H9 (cell line): ENCODE measurements around the gene PXT1. TPM values are rescaled to one million over a fixed set of nuclear protein-coding genes. Genes with fewer than 3 reads are reported as not detected.
A peak's percentile ranks its signal among the peaks of the same experiment; 100 is the strongest.

Source experiments
- DNase-seq: peaks from one replicate; pipeline ENCODE4 v3.0.0-alpha.2; 2017
- H2AFZ ChIP-seq: one replicate; pipeline ENCODE4 v1.6.1; 2013; ENCODE audit warnings: mild to moderate bottlenecking, low read length, control low read depth, moderate library complexity
- H2AK5ac ChIP-seq: 2 replicates; pipeline ENCODE4 v1.6.1; 2013; ENCODE audit warnings: low read length, control low read depth, mixed read lengths; ENCODE audit not compliant: insufficient read length
- H2BK120ac ChIP-seq: one replicate; pipeline ENCODE4 v1.6.1; 2013; ENCODE audit warnings: low read depth, mild to moderate bottlenecking, low read length, control low read depth, inconsistent platforms; ENCODE audit not compliant: poor library complexity, severe bottlenecking
- H2BK12ac ChIP-seq: 2 replicates; pipeline ENCODE4 v1.6.1; 2013; ENCODE audit warnings: low read length, control low read depth, mixed read lengths, low read depth; ENCODE audit not compliant: insufficient read length
- H2BK15ac ChIP-seq: 2 replicates; pipeline ENCODE4 v1.6.1; 2013; ENCODE audit warnings: low read depth, low read length, control low read depth
- H2BK20ac ChIP-seq: one replicate; pipeline ENCODE4 v1.6.1; 2013; ENCODE audit warnings: low read depth, mild to moderate bottlenecking, low read length, control low read depth, inconsistent platforms; ENCODE audit not compliant: poor library complexity, severe bottlenecking
- H2BK5ac ChIP-seq: 2 replicates; pipeline ENCODE4 v1.6.1; 2013; ENCODE audit warnings: low read length, control low read depth, mixed read lengths; ENCODE audit not compliant: insufficient read length
- H3K14ac ChIP-seq: 2 replicates; pipeline ENCODE4 v1.6.1; 2013; ENCODE audit warnings: low read length, control low read depth; ENCODE audit not compliant: insufficient read depth
- H3K18ac ChIP-seq: 2 replicates; pipeline ENCODE4 v1.6.1; 2013; ENCODE audit warnings: low read depth, mild to moderate bottlenecking, mixed read lengths, low read length, control low read depth; ENCODE audit not compliant: insufficient read length
- H3K23ac ChIP-seq: 2 replicates; pipeline ENCODE4 v1.6.1; 2013; ENCODE audit warnings: low read length, control low read depth, mixed read lengths, low read depth; ENCODE audit not compliant: insufficient read length
- H3K23me2 ChIP-seq: 2 replicates; pipeline ENCODE4 v1.6.1; 2013; ENCODE audit warnings: low read depth, mild to moderate bottlenecking, mixed read lengths, low read length, control low read depth; ENCODE audit not compliant: insufficient read length, poor library complexity, severe bottlenecking
- H3K27ac ChIP-seq: 2 replicates; pipeline ENCODE4 v1.5.1; 2013; ENCODE audit warnings: low read length, control low read depth, mixed read lengths, low read depth; ENCODE audit not compliant: insufficient read length
- H3K27me3 ChIP-seq: 2 replicates; pipeline ENCODE4 v1.6.1; 2013; ENCODE audit warnings: low read length, control low read depth, inconsistent platforms; ENCODE audit not compliant: insufficient read depth
- H3K4ac ChIP-seq: 2 replicates; pipeline ENCODE4 v1.6.1; 2013; ENCODE audit warnings: low read depth, mild to moderate bottlenecking, control low read depth, inconsistent platforms, low read length, moderate library complexity
- H3K4me1 ChIP-seq: 2 replicates; pipeline ENCODE4 v1.6.1; 2013; ENCODE audit warnings: low read length, control low read depth, inconsistent platforms; ENCODE audit not compliant: insufficient read depth
- H3K4me2 ChIP-seq: 2 replicates; pipeline ENCODE4 v1.6.1; 2013; ENCODE audit warnings: low read length, control low read depth, mixed read lengths; ENCODE audit not compliant: insufficient read length, insufficient read depth
- H3K56ac ChIP-seq: 2 replicates; pipeline ENCODE4 v1.6.1; 2013; ENCODE audit warnings: low read depth, mild to moderate bottlenecking, mixed read lengths, low read length, control low read depth; ENCODE audit not compliant: insufficient read length
- H3K79me1 ChIP-seq: 2 replicates; pipeline ENCODE4 v1.6.1; 2013; ENCODE audit warnings: low read depth, mild to moderate bottlenecking, moderate library complexity, low read length, control low read depth, inconsistent platforms; ENCODE audit not compliant: insufficient read depth, poor library complexity, severe bottlenecking
- H3K79me2 ChIP-seq: 2 replicates; pipeline ENCODE4 v1.6.1; 2013; ENCODE audit warnings: low read length, control low read depth, inconsistent platforms; ENCODE audit not compliant: insufficient read depth
- H3K9ac ChIP-seq: 2 replicates; pipeline ENCODE4 v1.6.1; 2013; ENCODE audit warnings: low read length, control low read depth, mixed read lengths; ENCODE audit not compliant: insufficient read length; ENCODE audit errors: extremely low read depth
- H3K9me3 ChIP-seq: one replicate; pipeline ENCODE4 v1.6.1; 2013; ENCODE audit warnings: low read depth, low read length, inconsistent platforms; ENCODE audit not compliant: control insufficient read depth
- H3T11ph ChIP-seq: one replicate; pipeline ENCODE4 v1.6.1; 2013; ENCODE audit warnings: mild to moderate bottlenecking, low read length, control low read depth, inconsistent platforms
- H4K20me1 ChIP-seq: one replicate; pipeline ENCODE4 v1.6.1; 2013; ENCODE audit not compliant: control insufficient read depth, insufficient read length, insufficient read depth
- H4K5ac ChIP-seq: 2 replicates; pipeline ENCODE4 v1.6.1; 2013; ENCODE audit warnings: low read depth, mild to moderate bottlenecking, mixed read lengths, low read length, control low read depth; ENCODE audit not compliant: insufficient read length
- H4K8ac ChIP-seq: replicated peaks from 2 replicates; pipeline ENCODE4 v1.6.1; 2013; ENCODE audit warnings: low read length, control low read depth, mixed read lengths, low read depth; ENCODE audit not compliant: insufficient read length
- H4K91ac ChIP-seq: 2 replicates; pipeline ENCODE4 v1.6.1; 2013; ENCODE audit warnings: low read depth, mild to moderate bottlenecking, moderate library complexity, mixed read lengths, low read length, control low read depth; ENCODE audit not compliant: insufficient read length
- H3K27ac Mint-ChIP-seq, 3 experiments: 2 replicates in 2 of 3; 3 replicates in 1 of 3; pipeline ENCODE4 v1.8.0; 2020 to 2021; ENCODE audit warnings: mixed read lengths in 3 of 3, mild to moderate bottlenecking in 1 of 3, moderate library complexity in 1 of 3
- H3K27me3 Mint-ChIP-seq: 2 replicates; pipeline ENCODE4 v1.8.0; 2021; ENCODE audit warnings: low read depth, mild to moderate bottlenecking, moderate library complexity, mixed read lengths
- H3K36me3 Mint-ChIP-seq, 3 experiments: 2 replicates in 2 of 3; 3 replicates in 1 of 3; pipeline ENCODE4 v1.8.0; 2020 to 2021; ENCODE audit warnings: low read depth in 3 of 3, mixed read lengths in 3 of 3; ENCODE audit not compliant: insufficient read depth in 1 of 3
- H3K4me1 Mint-ChIP-seq, 2 experiments: 2 replicates each; pipeline ENCODE4 v1.8.0; 2020; ENCODE audit warnings: mixed read lengths in 2 of 2
- H3K4me3 Mint-ChIP-seq, 2 experiments: 2 replicates in 1 of 2; 3 replicates in 1 of 2; pipeline ENCODE4 v1.8.0; 2020 to 2021; ENCODE audit warnings: mild to moderate bottlenecking in 2 of 2, mixed read lengths in 2 of 2, moderate library complexity in 1 of 2
- H3K9me3 Mint-ChIP-seq, 2 experiments: 2 replicates in 1 of 2; 3 replicates in 1 of 2; pipeline ENCODE4 v1.8.0; 2020; ENCODE audit warnings: mild to moderate bottlenecking in 2 of 2, mixed read lengths in 2 of 2, moderate library complexity in 1 of 2
- WGBS: extraction: QIAGEN DNeasy Blood & Tissue Kit; methylation state at CpG from one replicate; pipeline ENCODE4 v1.1.7; 2013; ENCODE audit warnings: missing lambda C conversion rate, low lambda C conversion rate, mixed read lengths; ENCODE audit not compliant: insufficient read length; ENCODE audit errors: extremely low coverage; 5-methylcytosine and 5-hydroxymethylcytosine counted together
- total RNA-seq: library from RNA; stranded (reverse); gene quantifications from 2 replicates; pipeline ENCODE4 v1.2.1, GENCODE V29; 2021
- TF ChIP-seq, protein P1 (sequence below): fragments of 200-600 bp; sonication (generic); conservative IDR thresholded peaks from 3 replicates; pipeline ENCODE4 v1.8.0; 2021; ENCODE audit warnings: antibody characterized with exemption, mild to moderate bottlenecking

PXT1 gene
- total RNA-seq, 1 experiment from 2014 or later, result not detected

- no peak overlapping the region for H3K4me3 Mint-ChIP-seq
- H2BK20ac ChIP-seq, result no peak overlapping the region
- H3K27me3 Mint-ChIP-seq, result peaks cover 33% of the 10 kb centered on the region
- H3K14ac ChIP-seq, result no peak overlapping the region
- no peak overlapping the region for H2AK5ac ChIP-seq
- H2AFZ ChIP-seq, result no peak overlapping the region
- no peak overlapping the region for H2BK5ac ChIP-seq
- peaks cover 0 to 8% of the 10 kb centered on the region in 2 experiments; a peak in 3 of 5 replicates for H3K9me3 Mint-ChIP-seq
- no peak overlapping the region for H3T11ph ChIP-seq
- no peak overlapping the region for H3K4me2 ChIP-seq
- H3K9me3 ChIP-seq, result no peaks in the 10 kb centered on the region
- H3K27me3 ChIP-seq, result peaks cover 11% of the 10 kb centered on the region; the same call in 1 of the 2 replicates
- no peak overlapping the region for H4K91ac ChIP-seq
- H3K9ac ChIP-seq, result no peak overlapping the region
- no peak overlapping the region for H3K23ac ChIP-seq
- H3K18ac ChIP-seq, result no peak overlapping the region
- no peak overlapping the region for H3K4ac ChIP-seq
- no peaks in the 10 kb centered on the region for H3K79me2 ChIP-seq
- no peak overlapping the region for H3K56ac ChIP-seq
- no peak overlapping the region for H2BK12ac ChIP-seq
- no CpG with 5 or more reads among the region's 5 CpGs for WGBS
- no peak overlapping the region for H4K5ac ChIP-seq
- peaks cover 5 to 8% of the 10 kb centered on the region in 2 experiments for H3K4me1 Mint-ChIP-seq
- peak overlapping the region in 1 of 3 experiments; percentile 62; a peak in 2 of 7 replicates for H3K27ac Mint-ChIP-seq
- H2BK120ac ChIP-seq, result no peak overlapping the region
- no peak overlapping the region for H2BK15ac ChIP-seq
- H4K8ac ChIP-seq, result no peak overlapping the region
- H3K27ac ChIP-seq, result no peak overlapping the region
- DNase-seq, result no peak
- no peaks in the 10 kb centered on the region for H3K79me1 ChIP-seq
- no peaks in the 10 kb centered on the region for H3K23me2 ChIP-seq
- H4K20me1 ChIP-seq, result no peaks in the 10 kb centered on the region
- H3K36me3 Mint-ChIP-seq, result no peaks in the 10 kb centered on the region
- no peaks in the 10 kb centered on the region for H3K4me1 ChIP-seq
- TF ChIP-seq, protein P1, sequence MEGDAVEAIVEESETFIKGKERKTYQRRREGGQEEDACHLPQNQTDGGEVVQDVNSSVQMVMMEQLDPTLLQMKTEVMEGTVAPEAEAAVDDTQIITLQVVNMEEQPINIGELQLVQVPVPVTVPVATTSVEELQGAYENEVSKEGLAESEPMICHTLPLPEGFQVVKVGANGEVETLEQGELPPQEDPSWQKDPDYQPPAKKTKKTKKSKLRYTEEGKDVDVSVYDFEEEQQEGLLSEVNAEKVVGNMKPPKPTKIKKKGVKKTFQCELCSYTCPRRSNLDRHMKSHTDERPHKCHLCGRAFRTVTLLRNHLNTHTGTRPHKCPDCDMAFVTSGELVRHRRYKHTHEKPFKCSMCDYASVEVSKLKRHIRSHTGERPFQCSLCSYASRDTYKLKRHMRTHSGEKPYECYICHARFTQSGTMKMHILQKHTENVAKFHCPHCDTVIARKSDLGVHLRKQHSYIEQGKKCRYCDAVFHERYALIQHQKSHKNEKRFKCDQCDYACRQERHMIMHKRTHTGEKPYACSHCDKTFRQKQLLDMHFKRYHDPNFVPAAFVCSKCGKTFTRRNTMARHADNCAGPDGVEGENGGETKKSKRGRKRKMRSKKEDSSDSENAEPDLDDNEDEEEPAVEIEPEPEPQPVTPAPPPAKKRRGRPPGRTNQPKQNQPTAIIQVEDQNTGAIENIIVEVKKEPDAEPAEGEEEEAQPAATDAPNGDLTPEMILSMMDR, result peak; percentile 56
These were observed 50.0 kb downstream of the PXT1 start for GRCh38 chr6:36392621-36393020.
